HFF-Myc (cell line): ENCODE measurements around the gene CD274.
A peak's percentile ranks its signal among the peaks of the same experiment; 100 is the strongest.

Experiments used
- DNase-seq: peaks from one replicate; pipeline ENCODE4 v3.0.0-alpha.2; 2011; ENCODE audit warnings: low read depth; ENCODE audit errors: extremely low read depth
- H3K4me3 ChIP-seq: replicated peaks from 2 replicates; pipeline ENCODE4 v1.5.1; 2011; ENCODE audit warnings: low read depth, mild to moderate bottlenecking, control low read depth, low read length
- CTCF ChIP-seq: IDR thresholded peaks from 2 replicates; pipeline ENCODE4 v1.5.1; 2012; ENCODE audit warnings: mild to moderate bottlenecking, low read depth, low read length, control low read depth; ENCODE audit errors: missing control alignments

The CD274 gene

GRCh38 chr9:5446451-5447236 lies 3.7 kb upstream of the CD274 start:
- DNase-seq = no peak
- TF ChIP-seq CTCF = no peak
- no peak overlapping the region for H3K4me3 ChIP-seq

- no peak for TF ChIP-seq CTCF
- no peak for DNase-seq
- no peak overlapping the region for H3K4me3 ChIP-seq
Measured at GRCh38 chr9:5447337-5447736, 3.0 kb upstream of the CD274 start.

GRCh38 chr9:5448016-5448415 lies 2.3 kb upstream of the CD274 start:
- no peak for DNase-seq
- H3K4me3 ChIP-seq = no peak overlapping the region
- no peak for TF ChIP-seq CTCF

- no peak overlapping the region for H3K4me3 ChIP-seq
- no peak for DNase-seq
Measured at GRCh38 chr9:5448461-5449435, 1.6 kb upstream of the CD274 start.

GRCh38 chr9:5449521-5450358 lies 602 bp upstream of the CD274 start:
- TF ChIP-seq CTCF = no peak
- no peak for DNase-seq
- H3K4me3 ChIP-seq = peak overlapping the region; percentile 45

More at GRCh38 chr9:5448461-5449435, 1.6 kb upstream of the CD274 start:
- TF ChIP-seq CTCF = no peak

GRCh38 chr9:5452286-5452609 lies 1.9 kb downstream of the CD274 start:
- TF ChIP-seq CTCF = no peak
- no peak overlapping the region for H3K4me3 ChIP-seq
- DNase-seq = no peak
